NB4 (cell line): ENCODE measurements around the gene OR13J1.

Experiments used
- DNase-seq: peaks from one replicate; pipeline ENCODE4 v3.0.0; 2010; ENCODE audit warnings: low read depth
- H3K4me3 ChIP-seq: one replicate; pipeline ENCODE4 v1.5.1; 2011; ENCODE audit warnings: mild to moderate bottlenecking, low read depth, low read length, moderate library complexity
- CTCF ChIP-seq: IDR thresholded peaks from one replicate; pipeline ENCODE4 v1.5.1; 2012; ENCODE audit warnings: low read depth, low read length
- MAX ChIP-seq: IDR thresholded peaks from 2 replicates; pipeline ENCODE4 v1.6.1; 2011; ENCODE audit warnings: low read depth, low read length
- MYC ChIP-seq: IDR thresholded peaks from 2 replicates; pipeline ENCODE4 v1.6.1; 2011; ENCODE audit warnings: low read depth, low read length
- POLR2A ChIP-seq: IDR thresholded peaks from 2 replicates; pipeline ENCODE4 v1.6.1; 2011; ENCODE audit warnings: mild to moderate bottlenecking; ENCODE audit not compliant: insufficient read length; ENCODE audit errors: extremely low read depth

The OR13J1 gene

GRCh38 chr9:35908504-35909125 is 38.4 kb upstream of the OR13J1 start:
- no peak for DNase-seq
- no peak for TF ChIP-seq CTCF
- TF ChIP-seq MAX = no peak
- H3K4me3 ChIP-seq = no peak overlapping the region

GRCh38 chr9:35907711-35908503 is 37.7 kb upstream of the OR13J1 start:
- DNase-seq = no peak
- no peak overlapping the region for H3K4me3 ChIP-seq
- TF ChIP-seq CTCF = no peak
- TF ChIP-seq MYC = no peak
- TF ChIP-seq POLR2A = no peak
- TF ChIP-seq MAX = no peak

- TF ChIP-seq POLR2A (no peak), MYC (no peak), CTCF (no peak), MAX (no peak)
- no peak overlapping the region for H3K4me3 ChIP-seq
- no peak for DNase-seq
Measured at GRCh38 chr9:35906923-35907699, 36.9 kb upstream of the OR13J1 start.

- TF ChIP-seq MYC = no peak
- TF ChIP-seq MAX = no peak
- no peak for TF ChIP-seq CTCF
- TF ChIP-seq POLR2A = no peak
- no peak for DNase-seq
- no peak within 1 kb of the TSS for H3K4me3 ChIP-seq
Measured at GRCh38 chr9:35905912-35906679, 35.9 kb upstream of the OR13J1 start, which contains the start of gene HRCT1. TSS of gene HRCT1 (plus strand) at chr9:35906202. CDS start at chr9:35906288, 86 bp downstream.

- TF ChIP-seq POLR2A (no peak), MYC (no peak), CTCF (no peak), MAX (no peak)
- DNase-seq = no peak
- no peak overlapping the region for H3K4me3 ChIP-seq
Measured at GRCh38 chr9:35905051-35905781, 35.0 kb upstream of the OR13J1 start.
